Ishikawa (cell line): ENCODE measurements around the gene GALNT2.

Source experiments
- EGR1 ChIP-seq: IDR thresholded peaks from 2 replicates; pipeline ENCODE4 v1.6.1; 2012
- EP300 ChIP-seq: IDR thresholded peaks from 2 replicates; pipeline ENCODE4 v1.6.1; 2012; ENCODE audit warnings: borderline replicate concordance
- REST ChIP-seq: IDR thresholded peaks from 2 replicates; pipeline ENCODE4 v1.6.1; 2012; ENCODE audit warnings: low read depth, mild to moderate bottlenecking
- TEAD4 ChIP-seq: IDR thresholded peaks from 2 replicates; pipeline ENCODE4 v1.6.1; 2012
- TF ChIP-seq, protein P1 (sequence below): IDR thresholded peaks from 2 replicates; pipeline ENCODE4 v1.6.1; 2012

GRCh38 chr1:230246551-230246950, 179.5 kb downstream of the GALNT2 start:
- no peak for TF ChIP-seq EGR1
- no peak for TF ChIP-seq REST
- TF ChIP-seq TEAD4: no peak
- no peak for TF ChIP-seq EP300
- TF ChIP-seq, protein P1, sequence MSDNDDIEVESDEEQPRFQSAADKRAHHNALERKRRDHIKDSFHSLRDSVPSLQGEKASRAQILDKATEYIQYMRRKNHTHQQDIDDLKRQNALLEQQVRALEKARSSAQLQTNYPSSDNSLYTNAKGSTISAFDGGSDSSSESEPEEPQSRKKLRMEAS: no peak
